ENCODE data around the gene DOK3. TPM values are rescaled to one million over a fixed set of nuclear protein-coding genes. Genes with fewer than 3 reads are reported as not detected.

Gene DOK3, protein sequence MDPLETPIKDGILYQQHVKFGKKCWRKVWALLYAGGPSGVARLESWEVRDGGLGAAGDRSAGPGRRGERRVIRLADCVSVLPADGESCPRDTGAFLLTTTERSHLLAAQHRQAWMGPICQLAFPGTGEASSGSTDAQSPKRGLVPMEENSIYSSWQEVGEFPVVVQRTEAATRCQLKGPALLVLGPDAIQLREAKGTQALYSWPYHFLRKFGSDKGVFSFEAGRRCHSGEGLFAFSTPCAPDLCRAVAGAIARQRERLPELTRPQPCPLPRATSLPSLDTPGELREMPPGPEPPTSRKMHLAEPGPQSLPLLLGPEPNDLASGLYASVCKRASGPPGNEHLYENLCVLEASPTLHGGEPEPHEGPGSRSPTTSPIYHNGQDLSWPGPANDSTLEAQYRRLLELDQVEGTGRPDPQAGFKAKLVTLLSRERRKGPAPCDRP
- 4.7 to 7.8 TPM (median 5.8 TPM) in 3 replicates for total RNA-seq

DNA sequence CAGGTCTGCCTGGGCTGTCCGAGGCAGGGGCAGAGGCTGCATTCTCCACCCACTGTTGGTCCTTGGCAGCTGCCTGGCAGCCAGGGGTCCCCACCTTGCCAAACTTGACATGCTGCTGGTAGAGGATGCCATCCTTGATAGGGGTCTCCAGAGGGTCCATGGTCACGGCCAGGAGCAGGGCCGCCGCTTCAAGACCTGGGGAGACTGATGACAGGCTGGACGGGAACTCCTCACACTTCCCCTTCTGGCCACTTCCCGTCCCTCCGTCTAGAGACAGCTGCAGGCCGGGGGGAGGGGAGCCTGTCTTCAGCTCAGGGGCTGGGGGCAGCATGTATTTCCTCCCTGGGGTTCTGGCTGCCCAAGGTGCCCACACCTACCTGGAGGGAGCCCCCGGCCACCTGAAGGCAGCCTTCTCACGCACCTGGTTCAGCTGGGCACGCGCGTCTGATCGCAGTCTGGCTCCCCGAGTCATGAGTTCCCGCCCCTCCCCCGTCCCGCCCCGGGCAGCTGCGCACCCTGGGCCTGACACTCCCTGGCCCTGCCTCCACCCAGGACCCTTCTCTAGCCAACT is at the start of gene DOK3:
Gene DOK3, minus strand, starts transcription at position 446 of the 571 bp plus-strand sequence. Its CDS starts 286 bp downstream, at position 160.
- peaks cover 14% of the 10 kb centered on the region for H3K36me3 Mint-ChIP-seq
- H3K9me3 Mint-ChIP-seq = no peaks in the 10 kb centered on the region
- H3K4me1 Mint-ChIP-seq = no peaks in the 10 kb centered on the region
- no peaks in the 10 kb centered on the region for H3K27me3 Mint-ChIP-seq (ENCODE audit: low read depth)
- H3K27ac Mint-ChIP-seq = no peak within 1 kb of the TSS
- TF ChIP-seq CTCF (IDR thresholded peaks at IDR 0.05; ENCODE audit: unreplicated experiment) = no peak
- no peak within 1 kb of the TSS for H3K4me3 Mint-ChIP-seq
- DNase-seq (ENCODE audit: low spot score in 2 of 2, unreplicated experiment in 2 of 2) = no peak

- H3K4me3 Mint-ChIP-seq = no peak overlapping the region
- DNase-seq (ENCODE audit: low spot score in 2 of 2, unreplicated experiment in 2 of 2) = no peak
- H3K9me3 Mint-ChIP-seq = peaks cover 11% of the 10 kb centered on the region
- no peak overlapping the region for H3K27ac Mint-ChIP-seq
- no peaks in the 10 kb centered on the region for H3K36me3 Mint-ChIP-seq
- peaks cover 18% of the 10 kb centered on the region for H3K4me1 Mint-ChIP-seq
- H3K27me3 Mint-ChIP-seq (ENCODE audit: low read depth) = no peaks in the 10 kb centered on the region
- TF ChIP-seq CTCF (IDR thresholded peaks at IDR 0.05; ENCODE audit: unreplicated experiment) = no peak
Measured at GRCh38 chr5:177557796-177558195, 48.2 kb upstream of the DOK3 start.

- Mint-ChIP-seq H3K4me1 (peaks cover 24% of the 10 kb centered on the region), H3K4me3 (no peak overlapping the region), H3K27me3 (ENCODE audit: low read depth) (no peaks in the 10 kb centered on the region), H3K9me3 (peaks cover 11% of the 10 kb centered on the region), H3K27ac (peak overlapping the region; percentile 50), H3K36me3 (no peaks in the 10 kb centered on the region)
- no peak for TF ChIP-seq CTCF (IDR thresholded peaks at IDR 0.05; ENCODE audit: unreplicated experiment)
- DNase-seq (ENCODE audit: low spot score in 2 of 2, unreplicated experiment in 2 of 2) = no peak
Measured at GRCh38 chr5:177557041-177557647, 47.5 kb upstream of the DOK3 start.

DNA sequence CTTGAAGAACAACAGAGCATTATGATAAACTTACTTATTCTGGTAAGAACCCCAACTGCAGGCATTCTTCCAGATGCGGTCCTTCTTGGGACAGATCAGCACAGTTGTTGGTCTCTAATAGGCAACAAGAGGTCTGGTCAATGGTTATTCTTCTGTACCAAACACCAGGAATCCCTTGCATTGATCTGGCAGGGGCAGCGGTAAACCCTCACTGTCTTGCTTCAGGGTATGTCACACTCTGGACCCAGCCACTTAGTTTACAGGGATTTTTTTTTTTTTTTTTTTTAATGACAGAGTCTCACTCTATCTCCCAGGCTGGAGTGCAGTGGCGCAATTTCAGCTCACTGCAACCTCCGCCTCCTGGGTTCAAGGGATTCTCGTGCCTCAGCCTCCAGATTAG is 46.0 kb upstream of the DOK3 start:
- H3K9me3 Mint-ChIP-seq = no peaks in the 10 kb centered on the region
- H3K27me3 Mint-ChIP-seq (ENCODE audit: low read depth) = no peaks in the 10 kb centered on the region
- H3K36me3 Mint-ChIP-seq = no peaks in the 10 kb centered on the region
- H3K27ac Mint-ChIP-seq = no peak overlapping the region
- peaks cover 27% of the 10 kb centered on the region for H3K4me1 Mint-ChIP-seq
- H3K4me3 Mint-ChIP-seq = no peak overlapping the region
- DNase-seq (ENCODE audit: low spot score in 2 of 2, unreplicated experiment in 2 of 2) = no peak
- TF ChIP-seq CTCF (IDR thresholded peaks at IDR 0.05; ENCODE audit: unreplicated experiment) = no peak

DNA sequence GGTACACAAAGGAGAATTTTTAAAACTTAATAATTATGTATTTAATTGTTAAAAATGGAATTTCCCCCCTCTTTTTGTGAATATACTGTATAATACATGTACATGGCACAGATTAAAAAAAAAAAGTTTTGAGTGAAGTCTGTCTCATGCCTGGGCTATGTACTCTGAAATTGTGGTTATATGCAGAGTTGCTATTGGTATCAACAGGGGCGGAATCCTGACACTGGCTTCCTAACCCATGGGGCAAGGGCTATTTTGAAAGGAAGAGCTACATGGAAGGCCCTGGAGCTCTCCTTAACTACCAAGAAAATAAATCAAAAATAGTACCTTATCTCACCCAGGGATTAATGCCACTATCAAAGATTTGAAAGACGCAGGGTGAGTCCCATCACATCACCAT is 45.6 kb upstream of the DOK3 start:
- Mint-ChIP-seq H3K27ac (no peak overlapping the region), H3K9me3 (no peaks in the 10 kb centered on the region), H3K36me3 (no peaks in the 10 kb centered on the region), H3K4me1 (peaks cover 27% of the 10 kb centered on the region), H3K27me3 (ENCODE audit: low read depth) (no peaks in the 10 kb centered on the region), H3K4me3 (peak overlapping the region; percentile 74)
- DNase-seq (ENCODE audit: low spot score in 2 of 2, unreplicated experiment in 2 of 2) = no peak
- no peak for TF ChIP-seq CTCF (IDR thresholded peaks at IDR 0.05; ENCODE audit: unreplicated experiment)

Measured in mesothelial cell of epicardium (in vitro differentiated cells).